NT2/D1 (cell line): ENCODE measurements around the gene PRICKLE1.

Experiments
- DNase-seq: peaks from one replicate; pipeline ENCODE4 v3.0.0-alpha.2; 2011; ENCODE audit warnings: low read depth, low spot score
- H3K27me3 ChIP-seq: 2 replicates; pipeline ENCODE4 v1.6.0; 2011; ENCODE audit warnings: mild to moderate bottlenecking; ENCODE audit not compliant: insufficient read length, insufficient read depth
- H3K36me3 ChIP-seq: 2 replicates; pipeline ENCODE4 v1.6.1; 2011; ENCODE audit warnings: mild to moderate bottlenecking, low read length, mixed read lengths; ENCODE audit not compliant: insufficient read depth, insufficient read length
- H3K4me1 ChIP-seq: 2 replicates; pipeline ENCODE4 v1.5.1; 2011; ENCODE audit not compliant: insufficient read depth, insufficient read length
- H3K4me3 ChIP-seq: 2 replicates; pipeline ENCODE4 v1.5.1; 2011; ENCODE audit warnings: low read depth; ENCODE audit not compliant: insufficient read length
- H3K9ac ChIP-seq: 2 replicates; pipeline ENCODE4 v1.6.0; 2011; ENCODE audit warnings: low read depth; ENCODE audit not compliant: insufficient read length
- H3K9me3 ChIP-seq: 2 replicates; pipeline ENCODE4 v1.5.1; 2011; ENCODE audit warnings: mild to moderate bottlenecking, low read length; ENCODE audit not compliant: insufficient read depth
- SUZ12 ChIP-seq: IDR thresholded peaks from 2 replicates; pipeline ENCODE4 v1.6.1; 2011; ENCODE audit not compliant: insufficient read length, insufficient read depth; ENCODE audit errors: extremely low read depth
- YY1 ChIP-seq: IDR thresholded peaks from 2 replicates; pipeline ENCODE4 v1.6.1; 2011; ENCODE audit not compliant: insufficient read length, insufficient read depth
- ZNF274 ChIP-seq: IDR thresholded peaks from 2 replicates; pipeline ENCODE4 v1.6.1; 2011; ENCODE audit warnings: mild to moderate bottlenecking, low read depth, low read length

PRICKLE1 gene

DNA sequence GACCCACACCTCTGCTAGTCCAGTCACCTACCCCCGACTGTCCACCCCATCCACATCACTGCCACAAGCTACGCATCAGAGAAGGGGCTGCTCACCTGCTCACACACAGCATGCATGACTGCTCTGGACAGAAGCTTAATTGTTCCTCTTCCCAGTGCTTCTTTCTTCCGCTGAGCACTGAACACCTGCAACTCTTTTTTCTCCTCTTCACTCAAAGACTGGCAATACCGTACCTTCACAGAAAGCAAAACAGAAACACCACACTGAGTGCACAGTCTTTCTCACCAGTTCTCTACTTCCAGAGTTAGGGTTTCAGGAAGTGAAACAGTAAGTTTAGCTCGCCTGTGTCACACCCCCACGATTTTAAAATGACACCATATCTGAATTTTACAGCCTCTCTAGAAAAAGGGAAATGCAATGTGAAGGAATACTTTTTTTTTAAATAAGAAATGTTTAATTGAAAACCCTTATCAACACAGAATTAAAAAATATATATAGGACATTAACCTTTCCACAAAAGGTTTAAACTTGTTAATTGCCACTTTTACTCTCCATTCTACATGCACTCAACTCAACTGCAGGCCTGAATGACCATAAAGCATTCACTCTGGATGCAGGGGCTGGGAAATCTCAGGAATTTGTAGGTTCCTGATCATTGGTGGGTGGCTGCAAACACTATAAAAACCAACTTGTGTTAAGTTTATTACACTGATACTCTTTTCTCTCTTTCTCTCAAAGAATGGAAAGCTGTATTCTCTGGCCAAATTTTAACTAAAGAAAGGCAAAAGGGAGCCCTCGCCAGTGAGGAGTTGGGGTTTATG is 120.0 kb downstream of the PRICKLE1 start:
- no peaks in the 10 kb centered on the region for H3K9me3 ChIP-seq
- H3K27me3 ChIP-seq: no peaks in the 10 kb centered on the region
- no peak for DNase-seq
- peaks cover 67% of the 10 kb centered on the region for H3K36me3 ChIP-seq
- TF ChIP-seq YY1 (no peak), ZNF274 (no peak), SUZ12 (no peak)
- H3K4me1 ChIP-seq: no peaks in the 10 kb centered on the region
- no peak overlapping the region for H3K4me3 ChIP-seq
- no peak overlapping the region for H3K9ac ChIP-seq

DNA sequence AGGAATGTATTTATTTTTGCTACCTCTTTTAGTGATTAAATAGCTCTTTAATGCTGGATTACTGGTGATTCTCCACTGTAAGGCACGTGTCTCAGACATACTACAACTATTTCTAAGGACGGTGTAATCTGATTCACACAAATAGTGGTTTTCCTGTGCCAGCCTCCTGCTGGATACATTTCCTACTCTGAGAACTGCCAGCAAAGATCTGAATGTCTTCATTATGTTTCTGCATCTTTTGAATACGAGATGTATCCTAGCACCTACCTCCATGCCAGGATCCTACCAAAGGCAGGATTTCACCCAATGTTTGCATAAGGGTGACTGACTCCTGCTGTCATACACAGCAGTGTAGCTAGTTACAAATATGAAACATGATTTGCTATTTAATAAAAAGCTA is 120.6 kb downstream of the PRICKLE1 start:
- Histone ChIP-seq H3K27me3 (no peaks in the 10 kb centered on the region), H3K4me3 (no peak overlapping the region), H3K36me3 (peaks cover 73% of the 10 kb centered on the region), H3K9ac (no peak overlapping the region), H3K4me1 (no peaks in the 10 kb centered on the region), H3K9me3 (no peaks in the 10 kb centered on the region)
- no peak for DNase-seq
- TF ChIP-seq YY1 (no peak), ZNF274 (no peak), SUZ12 (no peak)

GRCh38 chr12:42468341-42468821 is 121.2 kb downstream of the PRICKLE1 start:
- no peaks in the 10 kb centered on the region for H3K9me3 ChIP-seq
- TF ChIP-seq ZNF274 (no peak), YY1 (no peak), SUZ12 (no peak)
- peaks cover 79% of the 10 kb centered on the region for H3K36me3 ChIP-seq
- no peak for DNase-seq
- no peaks in the 10 kb centered on the region for H3K4me1 ChIP-seq
- H3K27me3 ChIP-seq: no peaks in the 10 kb centered on the region
- H3K4me3 ChIP-seq: no peak overlapping the region
- H3K9ac ChIP-seq: no peak overlapping the region

GRCh38 chr12:42463671-42464070 is 125.9 kb downstream of the PRICKLE1 start:
- Histone ChIP-seq H3K9me3 (no peaks in the 10 kb centered on the region), H3K9ac (no peak overlapping the region), H3K4me1 (no peaks in the 10 kb centered on the region), H3K36me3 (peaks cover 89% of the 10 kb centered on the region), H3K4me3 (no peak overlapping the region), H3K27me3 (no peaks in the 10 kb centered on the region)
- TF ChIP-seq YY1 (no peak), ZNF274 (no peak), SUZ12 (no peak)
- no peak for DNase-seq

DNA sequence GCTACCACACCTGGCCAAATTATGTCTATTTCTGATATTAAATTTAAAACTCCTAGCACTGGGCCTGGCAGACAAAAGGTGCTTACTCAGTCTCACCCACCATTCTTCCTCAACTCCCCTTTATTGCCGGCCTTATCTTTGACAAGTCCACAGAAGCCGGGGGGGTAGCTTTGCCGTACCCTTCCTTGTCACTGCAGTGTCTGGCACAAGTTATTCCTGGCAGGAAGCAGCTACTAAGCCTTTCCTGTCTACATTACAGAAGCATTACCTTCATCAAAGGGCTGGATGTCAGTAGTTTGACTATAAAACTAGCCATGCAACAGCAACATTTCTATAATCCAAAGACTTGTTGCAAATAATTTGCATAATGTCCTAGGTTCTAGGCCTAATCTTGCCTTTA is 127.1 kb downstream of the PRICKLE1 start:
- peaks cover 86% of the 10 kb centered on the region for H3K36me3 ChIP-seq
- no peak for DNase-seq
- no peaks in the 10 kb centered on the region for H3K27me3 ChIP-seq
- no peaks in the 10 kb centered on the region for H3K9me3 ChIP-seq
- no peak overlapping the region for H3K9ac ChIP-seq
- TF ChIP-seq YY1 (no peak), ZNF274 (no peak), SUZ12 (no peak)
- H3K4me1 ChIP-seq: no peaks in the 10 kb centered on the region
- H3K4me3 ChIP-seq: no peak overlapping the region

DNA sequence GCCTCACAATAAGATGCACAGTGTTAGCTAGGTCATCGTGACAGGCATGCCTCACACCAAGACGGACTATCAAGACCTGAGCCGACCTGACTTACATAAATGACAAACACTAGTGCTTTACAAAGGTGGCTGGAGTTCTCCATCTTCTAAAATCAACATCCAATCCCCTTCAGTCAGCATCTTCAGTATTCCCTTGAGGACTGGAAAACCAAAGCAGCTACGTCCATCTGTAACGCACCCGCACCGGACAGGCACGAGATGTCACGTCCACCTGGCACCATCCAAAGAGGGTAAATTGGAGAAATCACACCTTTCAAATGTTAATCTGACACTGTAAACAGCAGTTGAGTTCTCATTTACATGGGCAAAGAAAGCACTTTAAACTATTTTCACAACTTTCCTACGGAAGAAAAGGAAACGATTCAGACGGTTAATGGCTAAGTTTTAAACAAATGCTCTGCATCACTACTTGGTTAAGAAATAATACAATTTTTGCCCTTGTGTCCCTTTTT is 130.2 kb downstream of the PRICKLE1 start:
- Histone ChIP-seq H3K4me1 (no peaks in the 10 kb centered on the region), H3K4me3 (no peak overlapping the region), H3K9ac (no peak overlapping the region), H3K27me3 (no peaks in the 10 kb centered on the region), H3K36me3 (peaks cover 61% of the 10 kb centered on the region), H3K9me3 (no peaks in the 10 kb centered on the region)
- DNase-seq: no peak
- TF ChIP-seq ZNF274 (no peak), YY1 (no peak), SUZ12 (no peak)

DNA sequence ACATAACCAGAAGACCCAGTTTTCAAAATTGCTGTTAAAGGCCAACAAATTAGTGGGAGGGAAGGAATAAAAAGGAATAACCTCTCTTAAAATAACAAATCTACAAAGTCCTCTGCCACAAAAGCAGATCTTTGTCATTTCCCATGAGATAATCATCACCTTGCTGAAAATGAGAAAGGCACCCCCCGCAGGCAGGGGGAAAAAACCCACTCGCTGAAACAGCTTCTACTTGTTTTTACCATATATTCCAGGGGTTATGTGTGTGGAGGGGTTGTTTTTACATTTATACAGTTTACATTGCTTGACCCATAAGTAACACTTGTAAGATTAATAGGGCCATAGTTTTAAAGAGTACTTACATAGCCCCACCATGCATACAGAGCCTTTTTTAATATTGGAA is 131.0 kb downstream of the PRICKLE1 start:
- DNase-seq: no peak
- H3K4me1 ChIP-seq: no peaks in the 10 kb centered on the region
- no peak overlapping the region for H3K4me3 ChIP-seq
- no peak overlapping the region for H3K9ac ChIP-seq
- H3K9me3 ChIP-seq: peaks cover 4% of the 10 kb centered on the region; the same call in 1 of the 2 replicates
- no peaks in the 10 kb centered on the region for H3K27me3 ChIP-seq
- peaks cover 52% of the 10 kb centered on the region for H3K36me3 ChIP-seq
- TF ChIP-seq SUZ12 (no peak), YY1 (no peak), ZNF274 (no peak)
